Nucleus accumbens (tissue), 56 donors: ENCODE measurements around the gene SYT7.

Experiments used
- DNase-seq, 56 donors: peaks; one replicate each; lab custom pipeline; 2025; lab: John Stamatoyannopoulos, UW

The SYT7 gene

GRCh38 chr11:61560751-61561150, 20.1 kb downstream of the SYT7 start:
- DNase-seq = no peak

GRCh38 chr11:61556621-61557020, 24.3 kb downstream of the SYT7 start:
- DNase-seq = no peak

- DNase-seq = no peak
Observed at GRCh38 chr11:61555978-61556377, 24.9 kb downstream of the SYT7 start.

- peak in 1 of 56 donors; percentile 16 for DNase-seq
Observed at GRCh38 chr11:61555051-61555969, 25.6 kb downstream of the SYT7 start.

GRCh38 chr11:61554172-61554988, 26.5 kb downstream of the SYT7 start:
- DNase-seq = peak in 13 of 56 donors; percentile 9 to 58 (median 28)

- no peak for DNase-seq
Observed at GRCh38 chr11:61553373-61554171, 27.3 kb downstream of the SYT7 start.

GRCh38 chr11:61552108-61552635, 28.7 kb downstream of the SYT7 start:
- DNase-seq = no peak

GRCh38 chr11:61551634-61552033, 29.2 kb downstream of the SYT7 start:
- peak in 2 of 56 donors; percentile 12 to 15 for DNase-seq

GRCh38 chr11:61550665-61551227, 30.1 kb downstream of the SYT7 start:
- no peak for DNase-seq

GRCh38 chr11:61549662-61550568, 31.0 kb downstream of the SYT7 start:
- peak in 21 of 56 donors; percentile 10 to 67 (median 47) for DNase-seq

GRCh38 chr11:61549177-61549576, 31.7 kb downstream of the SYT7 start:
- DNase-seq = peak in 1 of 56 donors; percentile 18

- DNase-seq = no peak
Observed at GRCh38 chr11:61547246-61547645, 33.6 kb downstream of the SYT7 start.

GRCh38 chr11:61546663-61547062, 34.2 kb downstream of the SYT7 start:
- DNase-seq = no peak

- no peak for DNase-seq
Observed at GRCh38 chr11:61545921-61546320, 35.0 kb downstream of the SYT7 start.

- DNase-seq = no peak
Observed at GRCh38 chr11:61545341-61545740, 35.5 kb downstream of the SYT7 start.

GRCh38 chr11:61544466-61544865, 36.4 kb downstream of the SYT7 start:
- DNase-seq = no peak

GRCh38 chr11:61543606-61544306, 37.1 kb downstream of the SYT7 start:
- DNase-seq = no peak

GRCh38 chr11:61542705-61543104, 38.2 kb downstream of the SYT7 start:
- DNase-seq = no peak
